GM23248 (cell line): Measurements from ENCODE around the gene CNGA2.

Experiments
- EZH2 ChIP-seq: fragments of 200-600 bp; sonication (generic); IDR thresholded peaks from 2 replicates; pipeline ENCODE4 v1.6.1; 2018; ENCODE audit warnings: antibody characterized with exemption, mild to moderate bottlenecking; ENCODE audit not compliant: insufficient read depth, poor library complexity, severe bottlenecking
- EZH2phosphoT487 ChIP-seq: fragments of 200-600 bp; sonication (generic); IDR thresholded peaks from 2 replicates; pipeline ENCODE4 v1.6.1; 2018; ENCODE audit warnings: antibody characterized with exemption, moderate library complexity, mild to moderate bottlenecking, low read depth; ENCODE audit not compliant: insufficient read depth

DNA sequence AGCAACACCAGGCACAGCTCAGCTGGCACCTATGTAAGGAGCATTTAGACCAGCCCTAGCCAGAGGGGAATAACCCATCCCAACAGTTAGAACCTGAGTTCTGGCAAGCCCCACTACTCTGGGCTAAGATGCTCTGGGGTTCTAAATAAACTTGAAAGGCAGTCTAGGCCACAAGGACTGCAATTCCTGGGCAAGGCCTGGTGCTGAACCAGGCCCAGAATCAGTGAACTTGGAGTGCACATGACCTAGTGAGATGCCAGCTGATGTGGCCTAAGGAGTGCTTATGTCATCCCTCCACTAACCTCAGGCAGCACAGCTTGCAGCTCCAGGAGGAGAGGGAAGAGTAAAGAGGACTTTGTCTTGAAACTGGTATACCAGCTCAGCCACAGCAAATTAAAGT is 46.9 kb upstream of the CNGA2 start:
- TF ChIP-seq EZH2, result no peak
- TF ChIP-seq EZH2phosphoT487, result no peak
